ENCODE measurements around the gene DLGAP1. TPM values are rescaled to one million over a fixed set of nuclear protein-coding genes. Genes with fewer than 3 reads are reported as not detected.

Gene DLGAP1
- total RNA-seq, 1 donor from 2014 or later: 2.0 TPM

DNA sequence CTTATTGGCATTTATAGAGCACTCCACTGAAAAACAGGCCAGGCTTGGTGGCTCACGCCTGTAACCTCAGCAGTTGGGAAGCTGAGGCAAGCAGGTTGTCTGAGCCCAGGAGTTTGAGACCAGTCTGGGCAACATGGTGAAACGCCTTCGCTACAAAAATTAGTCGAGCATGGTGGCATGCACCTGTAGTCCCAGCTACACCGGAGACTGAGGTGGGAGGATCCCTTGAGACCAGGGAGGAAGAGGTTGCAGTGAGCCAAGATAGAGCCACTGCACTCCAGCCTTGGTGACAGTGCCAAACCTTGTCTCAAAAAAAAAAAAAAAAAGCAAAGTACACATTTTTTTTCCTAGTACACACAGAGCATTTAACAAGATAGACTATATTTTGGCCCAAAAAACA lies 909.0 kb downstream of the DLGAP1 start:
- TF ChIP-seq, protein P1, sequence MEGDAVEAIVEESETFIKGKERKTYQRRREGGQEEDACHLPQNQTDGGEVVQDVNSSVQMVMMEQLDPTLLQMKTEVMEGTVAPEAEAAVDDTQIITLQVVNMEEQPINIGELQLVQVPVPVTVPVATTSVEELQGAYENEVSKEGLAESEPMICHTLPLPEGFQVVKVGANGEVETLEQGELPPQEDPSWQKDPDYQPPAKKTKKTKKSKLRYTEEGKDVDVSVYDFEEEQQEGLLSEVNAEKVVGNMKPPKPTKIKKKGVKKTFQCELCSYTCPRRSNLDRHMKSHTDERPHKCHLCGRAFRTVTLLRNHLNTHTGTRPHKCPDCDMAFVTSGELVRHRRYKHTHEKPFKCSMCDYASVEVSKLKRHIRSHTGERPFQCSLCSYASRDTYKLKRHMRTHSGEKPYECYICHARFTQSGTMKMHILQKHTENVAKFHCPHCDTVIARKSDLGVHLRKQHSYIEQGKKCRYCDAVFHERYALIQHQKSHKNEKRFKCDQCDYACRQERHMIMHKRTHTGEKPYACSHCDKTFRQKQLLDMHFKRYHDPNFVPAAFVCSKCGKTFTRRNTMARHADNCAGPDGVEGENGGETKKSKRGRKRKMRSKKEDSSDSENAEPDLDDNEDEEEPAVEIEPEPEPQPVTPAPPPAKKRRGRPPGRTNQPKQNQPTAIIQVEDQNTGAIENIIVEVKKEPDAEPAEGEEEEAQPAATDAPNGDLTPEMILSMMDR (IDR thresholded peaks at IDR 0.05): no peak
- no peaks in the 10 kb centered on the region for H3K36me3 ChIP-seq
- intact Hi-C loops (cut with DNase I): no loop called here
- no peak for DNase-seq (ENCODE audit: low spot score in 2 of 2)
- no peaks in the 10 kb centered on the region for H3K27me3 ChIP-seq
- no peaks in the 10 kb centered on the region for H3K9me3 ChIP-seq
- no peaks in the 10 kb centered on the region for H3K4me1 ChIP-seq
- H3K4me3 ChIP-seq: no peak overlapping the region
- H3K27ac ChIP-seq: no peak overlapping the region

DNA sequence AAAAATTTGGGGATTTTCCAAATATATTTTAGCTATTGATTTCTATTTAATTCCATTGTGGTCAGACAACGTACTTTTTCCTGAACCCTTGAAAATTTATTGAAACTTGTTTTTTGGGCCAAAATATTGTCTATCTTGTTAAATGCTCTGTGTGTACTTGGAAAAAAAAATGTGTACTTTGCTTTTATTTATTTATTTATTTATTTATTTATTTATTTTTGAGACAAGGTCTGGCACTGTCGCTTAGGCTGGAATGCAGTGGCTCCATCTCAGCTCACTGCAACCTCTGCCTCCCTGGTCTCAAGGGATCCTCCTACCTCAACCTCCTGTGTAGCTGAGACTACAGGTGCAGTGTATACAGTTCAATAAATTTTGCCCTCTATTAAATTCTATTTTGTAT lies 910.6 kb downstream of the DLGAP1 start:
- Histone ChIP-seq H3K9me3 (no peaks in the 10 kb centered on the region), H3K36me3 (no peaks in the 10 kb centered on the region), H3K4me1 (no peaks in the 10 kb centered on the region), H3K27ac (no peak overlapping the region), H3K27me3 (no peaks in the 10 kb centered on the region), H3K4me3 (no peak overlapping the region)
- TF ChIP-seq, protein P1 (IDR thresholded peaks at IDR 0.05): no peak
- intact Hi-C loops (cut with DNase I): no loop called here
- DNase-seq (ENCODE audit: low spot score in 2 of 2): no peak

DNA sequence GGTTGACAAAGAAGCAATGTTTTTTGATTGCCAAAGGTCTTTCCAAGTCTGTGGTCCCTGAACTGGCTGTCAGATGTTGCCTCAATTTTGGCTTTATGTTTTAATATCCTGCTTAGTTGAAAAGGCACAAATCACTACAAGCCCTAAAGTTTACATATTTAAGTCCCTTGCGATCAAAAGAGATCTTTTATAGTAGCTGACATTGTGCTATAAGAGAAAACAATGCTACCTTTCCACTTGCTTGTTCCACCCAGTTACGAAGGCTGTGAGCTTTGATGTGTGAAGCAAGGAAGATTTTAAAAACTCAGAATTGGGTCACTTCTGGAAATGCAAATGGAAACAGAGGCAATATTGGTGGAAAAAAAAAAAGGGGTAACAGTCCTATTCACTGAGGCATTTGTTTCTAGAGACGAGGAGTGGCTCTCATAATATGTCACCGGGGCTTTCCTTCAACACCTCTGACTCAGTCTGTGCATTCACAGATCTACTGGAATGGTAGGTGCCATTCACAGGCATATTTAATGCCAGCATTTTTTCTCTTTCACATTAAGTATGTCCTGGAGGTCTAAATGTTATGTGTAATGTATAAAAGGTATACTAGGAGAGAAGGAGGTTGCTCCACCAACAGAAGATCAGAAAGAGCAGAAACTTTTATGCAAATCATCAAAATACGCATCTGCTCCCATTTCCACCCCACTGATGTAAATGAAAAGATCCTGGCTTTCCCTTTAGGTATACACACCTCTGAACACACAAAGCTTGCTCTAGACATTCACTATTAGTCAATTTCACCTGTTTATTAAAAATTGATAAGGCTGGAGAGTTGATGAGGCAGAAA lies 913.3 kb downstream of the DLGAP1 start:
- no peak for DNase-seq (ENCODE audit: low spot score in 2 of 2)
- TF ChIP-seq, protein P1 (IDR thresholded peaks at IDR 0.05): no peak
- H3K27me3 ChIP-seq: no peaks in the 10 kb centered on the region
- H3K4me3 ChIP-seq: no peak overlapping the region
- no peaks in the 10 kb centered on the region for H3K4me1 ChIP-seq
- no peak overlapping the region for H3K27ac ChIP-seq
- no peaks in the 10 kb centered on the region for H3K36me3 ChIP-seq
- H3K9me3 ChIP-seq: no peaks in the 10 kb centered on the region
- intact Hi-C loops (cut with DNase I): no loop called here

DNA sequence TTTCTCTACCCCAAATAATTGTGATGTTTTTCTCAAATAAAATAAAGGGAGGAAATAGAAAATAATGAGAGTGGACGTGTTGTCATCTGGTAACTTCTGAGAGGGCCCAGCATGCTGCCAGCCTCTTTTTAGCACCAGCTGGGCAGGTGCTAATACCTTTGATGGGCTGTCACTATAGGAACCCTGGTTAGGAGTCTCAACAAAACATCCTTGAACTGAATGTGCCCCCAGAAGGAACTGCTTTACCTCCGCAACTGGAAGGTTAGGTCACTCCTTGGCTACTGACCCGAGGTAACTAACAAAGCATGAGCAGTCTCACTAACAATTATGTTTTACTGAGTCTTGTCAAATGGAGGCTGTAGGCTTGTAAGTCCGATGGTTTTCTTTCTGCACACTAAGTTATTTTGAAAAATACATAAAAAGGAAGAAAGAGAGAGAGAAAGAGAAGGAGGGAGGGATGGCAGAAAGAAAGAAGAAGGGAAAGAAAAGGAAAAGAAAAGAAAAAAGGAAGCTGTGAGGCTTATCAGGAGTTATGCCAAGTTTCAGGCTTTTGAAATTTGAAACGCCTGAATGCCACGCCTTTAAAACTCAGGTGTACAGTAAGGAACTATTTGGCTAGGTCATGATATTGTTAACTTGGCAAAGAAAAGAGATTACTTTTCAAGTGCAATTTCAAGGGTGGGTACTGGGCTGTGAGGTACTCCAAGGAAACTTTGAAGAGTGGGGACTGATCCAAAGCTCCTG lies 914.1 kb downstream of the DLGAP1 start:
- Histone ChIP-seq H3K4me1 (no peaks in the 10 kb centered on the region), H3K36me3 (no peaks in the 10 kb centered on the region), H3K27ac (no peak overlapping the region), H3K27me3 (no peaks in the 10 kb centered on the region), H3K4me3 (no peak overlapping the region), H3K9me3 (no peaks in the 10 kb centered on the region)
- TF ChIP-seq, protein P1 (IDR thresholded peaks at IDR 0.05): no peak
- no peak for DNase-seq (ENCODE audit: low spot score in 2 of 2)
- intact Hi-C loops (cut with DNase I): no loop called here

DNA sequence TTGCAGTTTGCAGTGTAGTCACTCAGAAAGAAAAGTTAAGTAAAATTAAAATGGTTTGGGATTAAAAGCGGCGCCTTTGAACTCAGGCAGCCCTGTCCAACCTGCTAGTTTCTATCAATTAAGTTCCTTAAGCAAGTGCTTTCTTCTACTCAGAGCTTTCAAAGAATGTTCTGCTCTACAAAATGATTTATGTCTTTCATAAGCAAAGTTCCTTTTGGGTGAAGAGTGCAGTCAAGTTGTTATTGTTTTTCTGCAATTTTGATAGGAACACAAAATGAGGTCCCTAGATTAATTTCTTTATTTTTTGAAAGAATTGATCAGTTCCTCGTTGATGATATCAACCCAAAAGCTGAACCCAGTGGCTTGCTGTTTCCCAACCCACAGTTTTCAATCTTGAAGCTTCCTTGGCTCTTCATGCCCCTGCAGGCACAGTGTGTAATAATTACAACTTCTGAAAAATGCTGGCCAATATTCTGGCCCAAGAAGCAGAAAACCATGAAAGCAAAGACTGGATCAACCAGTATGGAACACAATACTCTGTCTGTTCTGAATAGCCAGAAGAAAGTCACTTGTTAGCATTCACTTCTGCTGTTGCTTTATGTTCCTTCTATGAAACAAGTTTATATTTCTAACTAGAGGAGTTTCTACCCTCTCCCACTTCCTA lies 916.0 kb downstream of the DLGAP1 start:
- H3K27me3 ChIP-seq: no peaks in the 10 kb centered on the region
- intact Hi-C loops (cut with DNase I): no loop called here
- DNase-seq (ENCODE audit: low spot score in 2 of 2): no peak
- H3K27ac ChIP-seq: no peak overlapping the region
- no peaks in the 10 kb centered on the region for H3K9me3 ChIP-seq
- no peak overlapping the region for H3K4me3 ChIP-seq
- no peaks in the 10 kb centered on the region for H3K36me3 ChIP-seq
- TF ChIP-seq, protein P1 (IDR thresholded peaks at IDR 0.05): no peak
- H3K4me1 ChIP-seq: no peaks in the 10 kb centered on the region

Data from ascending aorta (tissue), 2 donors.